Activated naive CD4-positive, alpha-beta T cell treated with anti-CD3 and anti-CD28 coated beads, Interleukin-2, amount 50 U/mL, for 24 hours (primary cell): ENCODE measurements around the gene CHCHD1.
A peak's percentile ranks its signal among the peaks of the same experiment; 100 is the strongest.

Experiments
- H3K27ac Mint-ChIP-seq: one replicate; pipeline ENCODE4 v1.8.0; 2021; ENCODE audit warnings: mild to moderate bottlenecking, mixed read lengths
- H3K27me3 Mint-ChIP-seq: one replicate; pipeline ENCODE4 v1.8.0; 2021; ENCODE audit warnings: mixed read lengths
- H3K36me3 Mint-ChIP-seq: one replicate; pipeline ENCODE4 v1.8.0; 2021; ENCODE audit warnings: mixed read lengths
- H3K4me1 Mint-ChIP-seq: one replicate; pipeline ENCODE4 v1.8.0; 2021; ENCODE audit warnings: mixed read lengths
- H3K4me3 Mint-ChIP-seq: one replicate; pipeline ENCODE4 v1.8.0; 2021; ENCODE audit warnings: mild to moderate bottlenecking, mixed read lengths
- H3K9me3 Mint-ChIP-seq: one replicate; pipeline ENCODE4 v1.8.0; 2021; ENCODE audit warnings: mixed read lengths

The CHCHD1 gene

DNA sequence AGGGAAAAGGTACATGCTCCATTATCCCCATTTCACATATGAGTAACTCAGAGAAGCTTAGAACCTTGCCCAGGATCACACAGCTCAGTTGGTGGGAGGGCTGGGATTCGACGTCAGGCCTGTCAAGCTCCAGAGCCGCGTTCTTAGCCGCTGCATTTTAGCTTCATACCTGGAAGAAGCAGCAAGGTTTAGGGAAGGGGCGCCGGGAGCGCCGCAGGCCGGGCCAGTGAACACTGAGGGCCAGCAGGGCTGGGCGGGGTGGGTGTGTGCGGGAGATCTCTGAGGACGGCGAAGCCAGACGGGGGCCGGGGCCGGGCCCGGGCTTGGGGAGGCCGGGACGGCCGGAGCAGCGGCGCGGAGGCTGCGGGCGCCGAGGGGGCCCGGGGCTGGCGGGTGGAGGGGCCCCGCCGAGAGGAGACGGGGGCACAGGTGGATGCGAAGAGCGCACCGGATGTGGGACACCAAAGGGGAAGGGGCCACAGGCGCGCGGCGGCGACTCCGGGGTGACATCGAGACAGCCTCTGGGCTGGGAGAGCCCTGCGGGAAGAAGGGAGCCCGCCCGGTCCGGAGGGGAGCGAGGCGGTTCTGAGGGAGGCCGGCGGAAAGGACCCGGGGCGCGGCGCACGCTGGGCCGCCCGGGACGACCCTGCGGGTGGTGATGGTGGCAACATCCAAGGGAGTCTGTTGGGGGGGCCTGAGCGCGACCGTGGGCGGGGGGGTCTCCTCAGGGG lies 29.1 kb downstream of the CHCHD1 start:
- Mint-ChIP-seq H3K4me1 (peaks cover 46% of the 10 kb centered on the region), H3K27me3 (no peaks in the 10 kb centered on the region), H3K9me3 (no peaks in the 10 kb centered on the region), H3K4me3 (peak overlapping the region; percentile 93), H3K36me3 (peaks cover 18% of the 10 kb centered on the region), H3K27ac (peak overlapping the region; percentile 96)

DNA sequence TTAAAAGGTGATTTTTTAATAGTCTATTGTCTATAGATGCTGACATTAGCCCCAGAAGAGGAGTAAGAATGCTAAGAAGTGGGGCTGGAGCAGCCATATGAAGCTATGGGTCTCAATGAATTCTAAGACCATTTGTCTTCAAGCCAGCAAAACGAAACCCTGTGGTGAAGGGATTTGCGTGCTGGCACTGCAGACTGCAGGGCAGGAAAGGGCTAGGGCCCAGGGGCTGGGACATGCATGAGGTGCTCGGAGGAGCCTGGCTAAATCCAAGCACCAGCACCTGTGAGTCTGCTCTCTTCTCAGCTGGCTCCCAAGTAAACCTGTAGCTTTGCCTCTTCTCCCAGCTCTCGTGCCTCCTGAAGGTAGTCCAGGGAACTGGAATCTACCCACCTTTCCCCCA lies 30.8 kb downstream of the CHCHD1 start:
- Mint-ChIP-seq H3K36me3 (peaks cover 12% of the 10 kb centered on the region), H3K9me3 (no peaks in the 10 kb centered on the region), H3K27ac (peak overlapping the region; percentile 85), H3K4me1 (peaks cover 28% of the 10 kb centered on the region), H3K4me3 (peak overlapping the region; percentile 43), H3K27me3 (no peaks in the 10 kb centered on the region)

DNA sequence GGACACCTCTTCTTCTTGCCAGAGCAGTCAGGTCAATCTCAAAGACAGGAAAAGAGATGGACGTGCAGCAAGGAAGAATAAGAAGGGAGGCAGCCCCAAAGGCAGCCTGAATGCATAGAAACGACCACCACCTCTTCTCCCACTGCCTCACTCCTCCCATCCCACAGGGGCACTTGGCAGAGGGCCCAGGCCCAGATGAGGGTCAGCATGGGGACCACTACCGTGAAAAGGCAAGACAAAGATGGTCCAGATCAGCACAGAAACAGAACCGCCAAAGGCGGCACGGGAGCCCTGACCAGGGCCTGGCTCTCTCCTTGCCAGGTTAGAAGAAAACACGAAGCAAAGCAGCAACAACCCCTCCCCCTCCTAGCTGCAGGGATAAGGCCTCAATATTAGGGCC lies 31.5 kb downstream of the CHCHD1 start:
- Mint-ChIP-seq H3K4me1 (peaks cover 23% of the 10 kb centered on the region), H3K27ac (peak overlapping the region; percentile 17), H3K9me3 (no peaks in the 10 kb centered on the region), H3K27me3 (no peaks in the 10 kb centered on the region), H3K36me3 (peaks cover 12% of the 10 kb centered on the region), H3K4me3 (no peak overlapping the region)

DNA sequence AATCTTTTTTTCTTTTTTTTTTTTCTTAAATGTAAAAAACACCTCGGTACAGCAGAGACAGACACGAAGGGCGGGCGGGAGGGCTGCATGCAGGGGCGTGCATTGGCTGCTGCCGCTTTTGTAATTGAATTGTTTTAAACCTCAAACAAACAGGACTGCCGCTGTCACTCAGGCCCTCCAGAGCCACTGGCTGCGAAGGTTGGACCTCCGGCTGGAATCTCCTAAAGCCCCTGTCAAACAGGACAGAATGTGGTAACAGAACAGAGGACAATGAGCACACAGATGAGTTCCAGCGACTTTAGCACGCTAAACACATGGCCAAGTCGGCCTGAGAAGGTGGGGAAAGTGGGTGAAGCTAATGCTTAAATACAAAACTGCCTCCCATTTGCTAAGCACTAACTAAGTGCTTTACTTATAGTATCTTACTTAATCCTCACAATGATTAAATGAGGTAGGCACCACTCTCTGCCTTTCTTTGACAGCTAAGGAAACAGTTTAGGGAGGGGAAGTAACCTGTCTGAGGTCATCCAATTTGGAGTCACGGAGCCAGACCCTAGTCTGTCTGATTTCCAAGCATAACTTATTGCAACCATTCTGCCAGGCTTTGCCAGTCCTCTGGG lies 32.5 kb downstream of the CHCHD1 start:
- Mint-ChIP-seq H3K4me1 (peaks cover 13% of the 10 kb centered on the region), H3K9me3 (no peaks in the 10 kb centered on the region), H3K27ac (no peak overlapping the region), H3K27me3 (no peaks in the 10 kb centered on the region), H3K4me3 (no peak overlapping the region), H3K36me3 (peaks cover 10% of the 10 kb centered on the region)

DNA sequence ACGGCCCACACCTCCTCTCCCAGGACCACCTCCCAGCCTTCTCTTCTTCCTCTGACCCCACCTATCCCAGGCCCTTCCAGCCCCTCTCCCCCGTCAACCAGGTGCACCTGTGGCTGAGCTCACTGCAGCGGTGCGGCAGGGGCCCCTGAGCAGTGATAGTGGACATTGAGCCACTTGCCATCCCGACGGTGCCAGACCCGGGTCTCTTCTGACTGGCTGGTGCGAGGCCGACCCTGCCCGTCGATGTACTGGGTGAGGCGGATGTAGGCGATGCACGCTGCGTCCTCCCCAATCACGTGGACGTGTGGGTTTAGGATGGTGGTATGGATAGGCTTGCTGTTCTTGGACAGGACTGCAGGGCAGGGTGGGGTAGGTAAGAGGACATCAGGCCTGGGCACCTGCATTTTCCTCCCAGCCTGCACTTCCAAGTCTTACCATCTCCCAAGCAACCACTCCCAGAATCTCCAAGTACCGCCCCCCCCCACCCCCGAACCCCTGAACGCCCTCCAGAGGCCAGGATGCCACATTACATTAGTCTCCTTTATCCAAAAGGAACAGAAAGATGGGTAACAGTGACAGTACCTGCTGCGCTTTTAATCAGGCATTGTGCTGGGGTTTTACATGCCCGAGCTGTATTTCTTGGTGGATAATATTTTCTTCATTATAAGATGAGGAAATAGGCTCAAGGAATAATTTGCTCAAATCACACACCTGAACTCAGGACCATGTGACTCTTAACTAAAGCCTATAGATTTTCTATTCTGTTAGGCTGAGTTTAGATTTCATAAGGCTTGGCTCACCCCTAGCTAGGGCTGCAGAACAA lies 33.3 kb downstream of the CHCHD1 start:
- Mint-ChIP-seq H3K4me1 (peaks cover 6% of the 10 kb centered on the region), H3K36me3 (peaks cover 10% of the 10 kb centered on the region), H3K4me3 (no peak overlapping the region), H3K9me3 (no peaks in the 10 kb centered on the region), H3K27me3 (no peaks in the 10 kb centered on the region), H3K27ac (no peak overlapping the region)

DNA sequence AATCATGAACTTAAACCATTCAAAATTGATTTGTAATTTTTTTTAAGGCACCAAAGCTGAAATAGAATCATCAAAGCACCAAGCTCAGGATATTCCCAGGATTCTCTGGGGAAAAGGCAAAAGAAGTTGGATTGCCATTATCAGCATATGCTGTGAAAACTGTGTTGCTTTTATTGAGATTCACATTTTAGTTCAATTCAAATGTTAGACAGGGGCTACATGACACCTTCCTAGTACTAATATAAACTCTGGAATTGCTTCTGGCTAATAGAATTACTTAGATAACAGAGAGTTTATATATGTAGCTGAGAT lies 33.8 kb downstream of the CHCHD1 start:
- H3K27ac Mint-ChIP-seq: peak overlapping the region; percentile 73
- no peaks in the 10 kb centered on the region for H3K9me3 Mint-ChIP-seq
- H3K36me3 Mint-ChIP-seq: peaks cover 8% of the 10 kb centered on the region
- H3K27me3 Mint-ChIP-seq: no peaks in the 10 kb centered on the region
- H3K4me3 Mint-ChIP-seq: no peak overlapping the region
- no peaks in the 10 kb centered on the region for H3K4me1 Mint-ChIP-seq

DNA sequence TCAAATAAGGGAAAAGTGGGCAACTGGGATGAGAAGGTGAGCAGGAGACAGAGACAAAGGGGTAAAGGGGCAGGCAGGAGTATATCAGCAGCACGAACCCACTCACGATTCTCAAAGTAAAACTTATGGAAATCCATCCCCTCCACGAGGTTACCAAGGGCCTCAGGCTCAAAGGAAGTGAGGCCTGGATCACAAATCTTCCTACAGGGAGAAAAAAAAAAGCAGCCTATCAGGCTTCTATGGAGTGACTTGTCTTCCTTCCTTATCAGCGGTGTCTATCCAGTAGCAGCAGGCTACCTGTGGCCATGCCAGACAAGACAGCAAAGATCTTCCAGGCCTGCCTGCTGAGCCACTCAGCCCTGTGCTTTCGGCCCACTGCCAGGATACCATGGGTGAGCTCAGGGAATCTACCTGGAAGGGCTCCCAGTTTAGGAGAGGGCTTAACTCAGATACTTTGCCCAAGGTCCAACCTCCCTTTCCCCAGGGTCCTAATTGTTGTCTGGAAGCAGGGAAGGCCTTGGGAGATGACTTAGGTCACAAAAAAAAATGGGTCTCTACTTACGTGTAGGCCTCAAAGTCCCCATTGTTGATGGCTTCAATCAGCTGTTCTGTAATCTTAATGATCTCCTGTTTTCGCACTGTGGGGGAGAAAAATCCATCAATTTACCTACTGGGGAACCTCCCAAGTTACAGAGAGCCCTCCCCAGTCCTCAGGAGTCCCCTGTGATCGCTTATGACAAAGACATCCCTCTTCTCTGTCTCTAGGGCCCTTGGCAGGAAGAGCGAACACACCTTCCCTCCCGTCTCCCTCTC lies 35.3 kb downstream of the CHCHD1 start:
- Mint-ChIP-seq H3K36me3 (peaks cover 8% of the 10 kb centered on the region), H3K27ac (no peak overlapping the region), H3K4me3 (no peak overlapping the region), H3K9me3 (no peaks in the 10 kb centered on the region), H3K27me3 (no peaks in the 10 kb centered on the region), H3K4me1 (no peaks in the 10 kb centered on the region)

DNA sequence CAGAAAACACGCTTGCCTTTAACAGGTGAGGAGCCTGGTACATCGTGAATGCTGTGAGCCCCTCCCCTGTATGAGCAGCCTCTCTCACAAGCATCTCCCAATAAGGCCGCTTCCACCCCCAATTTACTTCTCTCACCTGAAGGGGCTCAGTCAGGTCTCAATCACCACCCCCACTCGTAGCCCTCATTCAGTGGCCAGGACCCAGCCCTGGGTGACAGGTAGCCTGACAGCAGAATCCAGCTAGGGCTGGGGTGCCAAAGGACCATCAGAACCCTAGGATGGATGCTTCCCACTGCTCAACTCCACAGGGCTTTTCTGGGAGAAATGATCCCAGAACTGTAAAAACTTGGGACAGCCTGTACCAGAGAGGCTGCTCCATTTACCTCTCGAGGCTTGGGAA lies 36.0 kb downstream of the CHCHD1 start:
- Mint-ChIP-seq H3K9me3 (no peaks in the 10 kb centered on the region), H3K4me3 (no peak overlapping the region), H3K27me3 (no peaks in the 10 kb centered on the region), H3K27ac (no peak overlapping the region), H3K4me1 (no peaks in the 10 kb centered on the region), H3K36me3 (peaks cover 8% of the 10 kb centered on the region)

DNA sequence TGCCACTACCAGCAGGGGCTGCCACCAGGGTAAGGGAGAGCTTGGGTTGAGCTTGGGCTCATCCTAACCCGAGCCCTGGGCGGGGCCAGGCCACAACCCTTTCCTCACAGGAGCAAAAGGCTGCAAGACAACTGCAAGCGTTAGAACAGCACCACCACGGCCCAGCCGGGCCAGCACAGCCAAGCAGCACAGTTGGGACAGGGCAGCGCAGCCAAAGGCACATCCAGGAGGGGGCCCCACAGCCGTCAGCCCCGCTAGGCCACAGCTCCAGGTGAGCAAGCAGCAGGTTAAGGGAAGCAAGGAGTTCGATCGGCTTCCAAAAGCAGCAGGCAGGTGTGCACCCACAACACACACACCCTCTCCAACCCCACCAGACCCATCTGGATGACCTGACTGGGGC lies 36.6 kb downstream of the CHCHD1 start:
- H3K9me3 Mint-ChIP-seq: no peaks in the 10 kb centered on the region
- H3K27me3 Mint-ChIP-seq: no peaks in the 10 kb centered on the region
- H3K36me3 Mint-ChIP-seq: peaks cover 4% of the 10 kb centered on the region
- H3K27ac Mint-ChIP-seq: no peak overlapping the region
- H3K4me1 Mint-ChIP-seq: no peaks in the 10 kb centered on the region
- H3K4me3 Mint-ChIP-seq: no peak overlapping the region

DNA sequence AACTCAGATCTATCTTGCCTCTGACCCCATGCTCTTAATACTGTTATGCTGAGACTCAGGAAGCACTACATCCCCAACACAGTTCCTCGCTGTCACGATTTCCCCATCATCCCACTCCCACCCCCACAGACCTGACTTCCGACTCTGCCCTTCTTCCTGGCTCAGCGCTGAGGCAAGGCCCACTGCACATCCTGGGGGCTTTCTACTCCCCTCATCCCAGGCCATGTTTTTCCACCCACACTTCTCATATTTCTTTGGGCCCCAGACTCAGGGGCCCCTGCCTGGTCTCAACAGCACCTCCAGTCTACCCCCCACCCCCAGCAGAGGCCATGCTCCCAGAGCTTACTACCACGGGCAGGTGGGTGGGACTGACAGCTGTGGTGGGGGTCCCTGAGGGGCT lies 37.2 kb downstream of the CHCHD1 start:
- H3K27me3 Mint-ChIP-seq: no peaks in the 10 kb centered on the region
- no peak overlapping the region for H3K27ac Mint-ChIP-seq
- H3K4me1 Mint-ChIP-seq: no peaks in the 10 kb centered on the region
- H3K36me3 Mint-ChIP-seq: no peaks in the 10 kb centered on the region
- H3K9me3 Mint-ChIP-seq: no peaks in the 10 kb centered on the region
- H3K4me3 Mint-ChIP-seq: no peak overlapping the region

DNA sequence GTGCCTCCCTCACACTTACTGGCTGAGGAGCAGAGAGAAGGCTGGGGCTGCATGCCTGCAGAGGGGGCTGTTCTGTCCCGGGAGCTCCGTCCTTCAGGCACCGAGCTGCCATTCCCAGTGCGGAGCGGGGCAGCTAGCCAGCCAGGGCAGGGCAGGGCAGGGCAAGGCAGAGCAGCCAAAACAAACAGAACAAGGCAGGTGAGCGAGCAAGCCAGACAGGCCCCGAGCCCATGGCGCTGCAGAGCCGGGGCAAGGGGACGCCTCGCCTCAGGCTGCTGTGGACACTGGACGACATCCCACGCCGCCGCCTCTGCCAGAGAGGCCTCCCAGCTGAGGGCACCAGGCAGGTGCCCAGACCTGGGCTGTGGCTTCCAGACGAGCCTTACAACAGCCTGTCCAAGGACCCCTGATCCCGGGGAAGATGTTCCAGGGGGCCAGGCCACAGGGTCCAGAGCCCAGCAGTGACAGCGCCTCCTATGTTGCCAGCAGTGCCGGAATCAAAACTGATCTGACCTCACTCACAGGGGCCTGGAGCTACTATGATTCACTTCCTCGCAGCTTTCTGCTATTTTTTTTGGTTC lies 37.8 kb downstream of the CHCHD1 start:
- H3K27me3 Mint-ChIP-seq: no peaks in the 10 kb centered on the region
- H3K4me3 Mint-ChIP-seq: no peak overlapping the region
- H3K36me3 Mint-ChIP-seq: no peaks in the 10 kb centered on the region
- H3K9me3 Mint-ChIP-seq: no peaks in the 10 kb centered on the region
- no peak overlapping the region for H3K27ac Mint-ChIP-seq
- H3K4me1 Mint-ChIP-seq: no peaks in the 10 kb centered on the region

DNA sequence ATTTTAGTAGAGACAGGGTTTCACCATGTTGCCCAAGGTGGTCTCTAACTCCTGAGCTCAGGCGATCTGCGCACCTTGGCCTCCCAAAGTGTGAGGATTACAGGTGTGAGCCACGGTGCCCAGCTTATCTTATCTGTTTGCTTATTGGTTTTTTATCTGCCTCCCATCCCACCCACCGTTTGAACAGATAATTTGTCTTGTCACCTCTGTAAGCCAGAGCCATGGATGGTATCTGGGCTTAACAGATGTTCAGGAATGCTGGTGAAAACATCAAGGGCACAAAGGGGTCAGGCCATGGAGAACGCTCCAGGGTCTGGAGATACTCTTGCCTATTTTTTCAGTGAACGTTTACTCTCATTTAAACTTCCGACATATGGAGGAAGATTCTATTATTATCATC lies 41.5 kb downstream of the CHCHD1 start:
- H3K36me3 Mint-ChIP-seq: no peaks in the 10 kb centered on the region
- H3K27ac Mint-ChIP-seq: no peak overlapping the region
- H3K27me3 Mint-ChIP-seq: no peaks in the 10 kb centered on the region
- H3K9me3 Mint-ChIP-seq: no peaks in the 10 kb centered on the region
- H3K4me1 Mint-ChIP-seq: no peaks in the 10 kb centered on the region
- H3K4me3 Mint-ChIP-seq: no peak overlapping the region

DNA sequence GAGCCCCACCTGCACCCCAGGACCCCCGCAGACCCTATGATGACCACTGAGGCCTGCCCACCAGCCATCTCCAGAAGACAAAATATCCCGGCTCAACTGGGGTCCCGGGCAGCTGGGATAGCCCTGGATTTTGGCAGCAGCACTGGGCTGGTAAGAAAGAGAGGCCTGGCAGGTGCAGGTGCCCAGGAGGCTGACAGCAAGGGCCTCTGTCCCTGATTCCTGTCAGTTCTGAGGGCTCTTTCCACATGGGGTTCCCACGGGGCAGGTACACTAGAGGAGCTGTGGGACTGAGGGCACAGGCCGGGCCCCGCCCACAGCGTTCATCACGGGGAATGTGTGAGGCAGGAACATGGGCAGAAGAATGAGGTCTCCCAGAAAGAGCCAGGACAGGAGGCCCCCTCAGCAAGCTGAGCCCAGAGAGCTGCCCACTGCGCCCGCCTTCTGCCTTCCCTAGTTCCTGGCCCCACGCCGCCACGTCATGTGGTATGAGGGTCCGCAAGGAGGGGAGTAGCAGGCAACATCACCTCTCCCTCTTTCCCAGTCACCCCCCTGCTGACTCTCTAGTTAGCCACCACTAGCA lies 42.4 kb downstream of the CHCHD1 start:
- no peak overlapping the region for H3K27ac Mint-ChIP-seq
- H3K4me1 Mint-ChIP-seq: no peaks in the 10 kb centered on the region
- H3K9me3 Mint-ChIP-seq: no peaks in the 10 kb centered on the region
- no peaks in the 10 kb centered on the region for H3K36me3 Mint-ChIP-seq
- no peak overlapping the region for H3K4me3 Mint-ChIP-seq
- no peaks in the 10 kb centered on the region for H3K27me3 Mint-ChIP-seq

DNA sequence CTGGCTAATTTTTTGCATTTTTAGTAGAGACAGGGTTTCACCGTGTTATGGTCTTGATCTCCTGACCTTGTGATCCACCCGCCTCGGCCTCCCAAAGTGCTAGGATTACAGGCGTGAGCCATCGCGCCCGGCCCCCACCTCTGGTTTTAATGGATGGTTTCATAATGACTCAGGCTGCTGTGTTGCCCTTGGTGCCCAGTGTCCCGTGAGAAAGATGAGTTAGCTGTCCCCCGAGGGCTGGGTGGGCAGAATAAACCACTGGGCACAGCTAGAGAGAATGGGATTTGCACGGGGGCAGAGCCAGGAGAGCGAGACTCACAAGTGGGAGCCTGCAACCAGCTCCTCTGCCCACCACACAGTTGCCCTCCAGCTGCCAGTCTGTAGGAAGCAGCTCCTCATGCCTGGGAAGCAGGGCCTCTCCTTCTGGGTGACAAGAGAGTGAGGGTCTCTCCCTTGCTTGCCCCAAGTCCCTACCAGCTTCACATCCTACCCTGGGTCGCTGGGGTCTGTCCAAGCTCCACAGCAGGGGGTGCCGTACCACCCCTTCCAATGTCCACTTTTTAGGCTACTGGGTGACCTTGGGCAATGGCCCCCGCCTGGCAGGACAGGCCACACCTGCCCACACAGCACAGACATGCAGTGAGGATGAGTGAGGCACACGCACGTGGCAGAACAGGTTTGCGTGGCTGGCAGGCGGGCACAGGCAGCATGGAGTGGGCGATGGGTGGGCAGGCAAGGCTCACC lies 45.7 kb downstream of the CHCHD1 start:
- Mint-ChIP-seq H3K27me3 (no peaks in the 10 kb centered on the region), H3K4me1 (no peaks in the 10 kb centered on the region), H3K27ac (no peak overlapping the region), H3K36me3 (no peaks in the 10 kb centered on the region), H3K9me3 (no peaks in the 10 kb centered on the region), H3K4me3 (no peak overlapping the region)
